Posterior vena cava (tissue), 2 donors: ENCODE results near the gene ZNF281. TPM values are rescaled to one million over a fixed set of nuclear protein-coding genes. Genes with fewer than 3 reads are reported as not detected.

Experiments used
- DNase-seq: peaks from one replicate; pipeline ENCODE4 v3.0.0-alpha.2; 2020; ENCODE audit warnings: low spot score
- intact Hi-C, 2 donors: fragments of 100-400 bp; cut with DNase I; formaldehyde crosslinking; loops; one replicate each; pipeline versions ENCODE4 v1.14.1 to v1.14.2; 2022 to 2023
- total RNA-seq, 2 donors: library from RNA; stranded (reverse); fragmentation: NEBNext Ultra II Directional; extraction: Animal tissue kit (Norgen Biotek cat#: 25700); gene quantifications; one replicate each; pipeline ENCODE4 v1.2.1, GENCODE V29; 2021
- donor health status: DM: yes; HTN: yes; CAD: no.
- donor health status: DM: yes; HTN: yes; CAD: no.

Gene ZNF281
- total RNA-seq, 2 donors from 2014 or later = 8.9 to 12.0 TPM

GRCh38 chr1:200401263-200401662 lies 8.6 kb downstream of the ZNF281 start:
- intact Hi-C loops = no loop called here
- no peak for DNase-seq

- intact Hi-C loops = no loop called here
- no peak for DNase-seq
Measured at GRCh38 chr1:200400556-200400955, 9.3 kb downstream of the ZNF281 start.

GRCh38 chr1:200399860-200400259 lies 10.0 kb downstream of the ZNF281 start:
- DNase-seq = no peak
- intact Hi-C loops = no loop called here

- DNase-seq = no peak
- intact Hi-C loops = no loop called here
Measured at GRCh38 chr1:200398373-200398772, 11.5 kb downstream of the ZNF281 start.

- intact Hi-C loops = no loop called here
- no peak for DNase-seq
Measured at GRCh38 chr1:200392625-200393185, 17.1 kb downstream of the ZNF281 start.

GRCh38 chr1:200391747-200392146 lies 18.1 kb downstream of the ZNF281 start:
- intact Hi-C loops = no loop called here
- DNase-seq = no peak

GRCh38 chr1:200388791-200389190 lies 21.0 kb downstream of the ZNF281 start:
- DNase-seq = no peak
- intact Hi-C loops = no loop called here

- DNase-seq = no peak
- intact Hi-C loops = no loop called here
Measured at GRCh38 chr1:200386416-200386815, 23.4 kb downstream of the ZNF281 start.

GRCh38 chr1:200384818-200385390 lies 24.9 kb downstream of the ZNF281 start:
- intact Hi-C loops = no loop called here
- no peak for DNase-seq

GRCh38 chr1:200381256-200381984 lies 28.4 kb downstream of the ZNF281 start:
- DNase-seq = no peak
- intact Hi-C loops = no loop called here

- intact Hi-C loops = no loop called here
- DNase-seq = no peak
Measured at GRCh38 chr1:200380589-200381021, 29.2 kb downstream of the ZNF281 start.

GRCh38 chr1:200379940-200380588 lies 29.8 kb downstream of the ZNF281 start:
- no peak for DNase-seq
- intact Hi-C loops = no loop called here

- intact Hi-C loops = no loop called here
Measured at GRCh38 chr1:200379432-200379757, 30.4 kb downstream of the ZNF281 start.

GRCh38 chr1:200378096-200378495 lies 31.7 kb downstream of the ZNF281 start:
- no peak for DNase-seq
- intact Hi-C loops = no loop called here

More at GRCh38 chr1:200379432-200379757, 30.4 kb downstream of the ZNF281 start:
- no peak for DNase-seq

GRCh38 chr1:200376528-200376927 lies 33.3 kb downstream of the ZNF281 start:
- intact Hi-C loops = no loop called here
- no peak for DNase-seq

GRCh38 chr1:200374569-200375295 lies 35.1 kb downstream of the ZNF281 start:
- intact Hi-C loops = no loop called here
- DNase-seq = no peak

- intact Hi-C loops = no loop called here
- DNase-seq = no peak
Measured at GRCh38 chr1:200373811-200374231, 36.0 kb downstream of the ZNF281 start.

- DNase-seq = no peak
- intact Hi-C loops = no loop called here
Measured at GRCh38 chr1:200372885-200373181, 37.0 kb downstream of the ZNF281 start.

GRCh38 chr1:200372095-200372884 lies 37.5 kb downstream of the ZNF281 start:
- DNase-seq = no peak
- intact Hi-C loops = no loop called here
